Measurements from ENCODE around the gene ENTPD7.

- TF ChIP-seq, protein P1, sequence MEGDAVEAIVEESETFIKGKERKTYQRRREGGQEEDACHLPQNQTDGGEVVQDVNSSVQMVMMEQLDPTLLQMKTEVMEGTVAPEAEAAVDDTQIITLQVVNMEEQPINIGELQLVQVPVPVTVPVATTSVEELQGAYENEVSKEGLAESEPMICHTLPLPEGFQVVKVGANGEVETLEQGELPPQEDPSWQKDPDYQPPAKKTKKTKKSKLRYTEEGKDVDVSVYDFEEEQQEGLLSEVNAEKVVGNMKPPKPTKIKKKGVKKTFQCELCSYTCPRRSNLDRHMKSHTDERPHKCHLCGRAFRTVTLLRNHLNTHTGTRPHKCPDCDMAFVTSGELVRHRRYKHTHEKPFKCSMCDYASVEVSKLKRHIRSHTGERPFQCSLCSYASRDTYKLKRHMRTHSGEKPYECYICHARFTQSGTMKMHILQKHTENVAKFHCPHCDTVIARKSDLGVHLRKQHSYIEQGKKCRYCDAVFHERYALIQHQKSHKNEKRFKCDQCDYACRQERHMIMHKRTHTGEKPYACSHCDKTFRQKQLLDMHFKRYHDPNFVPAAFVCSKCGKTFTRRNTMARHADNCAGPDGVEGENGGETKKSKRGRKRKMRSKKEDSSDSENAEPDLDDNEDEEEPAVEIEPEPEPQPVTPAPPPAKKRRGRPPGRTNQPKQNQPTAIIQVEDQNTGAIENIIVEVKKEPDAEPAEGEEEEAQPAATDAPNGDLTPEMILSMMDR (IDR thresholded peaks at IDR 0.05; ENCODE audit: poor library complexity) = peak; percentile 87
- TF ChIP-seq EZH2 (IDR thresholded peaks at IDR 0.05; ENCODE audit: borderline replicate concordance) (no peak), EZH2phosphoT487 (IDR thresholded peaks at IDR 0.05; ENCODE audit: low read depth, severe bottlenecking, unreplicated experiment) (no peak)
These were observed 47.0 kb upstream of the ENTPD7 start for GRCh38 chr10:99612167-99612831.

Data from hepatocyte (in vitro differentiated cells).